ENCODE measurements around the gene PTPRH. TPM values are rescaled to one million over a fixed set of nuclear protein-coding genes. Genes with fewer than 3 reads are reported as not detected.

Gene PTPRH
- total and polyA plus RNA-seq, 9 of the 15 experiments (the other 6 are each of a cell fraction or from before 2014, with no cell fraction given) = 0.87 to 34.3 (median 22.7) TPM

GRCh38 chr19:55165952-55166529 is 43.3 kb downstream of the PTPRH start (continued):
- no peak for TF ChIP-seq CUX1 (CRISPR knock-in tag; IDR thresholded peaks at IDR 0.05)
- no peak for TF ChIP-seq NCOA2 (IDR thresholded peaks at IDR 0.05; ENCODE audit: partially characterized antibody in 2 of 2)
- no peak for TF ChIP-seq ZNF561 (CRISPR knock-in tag; conservative IDR thresholded peaks at IDR 0.05)
- TF ChIP-seq HDAC3 (IDR thresholded peaks at IDR 0.05; ENCODE audit: borderline replicate concordance, partially characterized antibody) = no peak
- TF ChIP-seq NR2C2 (CRISPR knock-in tag; IDR thresholded peaks at IDR 0.05) = no peak
- TF ChIP-seq NR2C2 (tag; IDR thresholded peaks at IDR 0.05) = peak; percentile 70; the same call in 1 of the 2 replicates
- peak in 1 of 2 experiments; percentile 64; a peak in 3 of 4 replicates for TF ChIP-seq RAD21 (CRISPR knock-in tag; conservative IDR thresholded peaks at IDR 0.05 in 1 of 2, IDR thresholded peaks at IDR 0.05 in 1 of 2)
- TF ChIP-seq TRIM24 (IDR thresholded peaks at IDR 0.05) = no peak
- TF ChIP-seq HDAC2 (IDR thresholded peaks at IDR 0.05) = peak; percentile 44; the same call in 1 of the 2 replicates
- peak; percentile 91 for TF ChIP-seq KAT2B (IDR thresholded peaks at IDR 0.05; ENCODE audit: low read depth, low read length)
- TF ChIP-seq STAG1 (CRISPR knock-in tag; IDR thresholded peaks at IDR 0.05; ENCODE audit: borderline replicate concordance) = no peak
- peak; percentile 42; the same call in 1 of the 2 replicates for TF ChIP-seq E2F1 (CRISPR knock-in tag; IDR thresholded peaks at IDR 0.05)
- no peak for TF ChIP-seq CHCHD3 (CRISPR knock-in tag; IDR thresholded peaks at IDR 0.05)
- TF ChIP-seq JUND (IDR thresholded peaks at IDR 0.05; ENCODE audit: borderline replicate concordance, low read depth, low read length) = peak; percentile 30; the same call in 1 of the 2 replicates
- TF ChIP-seq JUND (tag; IDR thresholded peaks at IDR 0.05; ENCODE audit: borderline replicate concordance, low read depth, low read length) = no peak; the same call in 2 of the 3 replicates
- TF ChIP-seq ZBTB7A (IDR thresholded peaks at IDR 0.05; ENCODE audit: borderline replicate concordance, control insufficient read depth, low read depth, low read length) = peak; percentile 89
- TF ChIP-seq HMGN3 (IDR thresholded peaks at IDR 0.05; ENCODE audit: borderline replicate concordance, extremely low read depth, insufficient read length, low read depth, low read length) = peak; percentile 31
- peak; percentile 55 for TF ChIP-seq E2F8 (IDR thresholded peaks at IDR 0.05; ENCODE audit: low read depth, partially characterized antibody)
- TF ChIP-seq ZNF212 (CRISPR knock-in tag; IDR thresholded peaks at IDR 0.05) = no peak

All from K562 (cell line).